Testis (tissue), 2 donors: ENCODE data around the gene DIDO1.

Experiments used
- CTCF ChIP-seq, 3 experiments: fragments of 450-650 bp in 2 of 3; fragments of 200-600 bp in 1 of 3; sonication (generic) in 1 of 3; IDR thresholded peaks; one replicate each; pipeline ENCODE4 v1.5.1; 2016 to 2019; ENCODE audit warnings: antibody characterized with exemption in 3 of 3, mild to moderate bottlenecking in 2 of 3, moderate library complexity in 1 of 3
- POLR2A ChIP-seq: fragments of 450-650 bp; IDR thresholded peaks from one replicate; pipeline ENCODE4 v1.6.1; 2017; ENCODE audit warnings: antibody characterized with exemption, mild to moderate bottlenecking, moderate library complexity

- TF ChIP-seq POLR2A (no peak), CTCF (IDR thresholded peaks at IDR 0.05) (no peak)
Observed at GRCh38 chr20:62955519-62956386, 29.4 kb upstream of the DIDO1 start.
